ENCODE results near the gene TRANK1. TPM values are rescaled to one million over a fixed set of nuclear protein-coding genes. Genes with fewer than 3 reads are reported as not detected.
"Not testable (repeated sequence)": the region's sequence is repeated elsewhere in the genome, so short reads cannot be mapped to it uniquely, and the experiment has no call there.

The TRANK1 gene
- total and polyA plus RNA-seq, 2 experiments from 2014 or later = 1.8 to 6.7 TPM

DNA sequence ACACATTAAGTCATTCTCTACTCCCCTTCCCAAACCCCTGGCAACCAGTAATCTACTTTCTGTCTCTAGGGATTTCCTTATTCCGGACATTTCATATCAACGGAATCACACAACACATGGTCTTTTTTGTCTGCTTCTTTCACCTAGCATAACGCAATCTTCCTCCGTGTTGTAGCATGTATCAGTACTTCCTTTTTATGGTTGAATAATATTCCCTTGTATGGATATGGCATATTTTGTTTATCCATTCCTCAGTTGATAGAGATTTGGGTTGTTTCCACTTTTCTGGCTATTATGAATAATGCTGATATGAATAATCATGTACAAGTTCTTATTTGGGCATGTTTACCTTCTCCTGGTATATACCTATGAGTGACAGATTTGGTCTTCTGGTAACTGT, 63.1 kb downstream of the TRANK1 start:
- no peaks in the 10 kb centered on the region for H3K9me2 ChIP-seq (ENCODE audit: insufficient read depth)
- no peaks in the 10 kb centered on the region for H3K36me3 ChIP-seq (ENCODE audit: insufficient read depth)
- H3K4me2 ChIP-seq = no peak overlapping the region
- H3K27me3 Mint-ChIP-seq (ENCODE audit: insufficient read depth, low read depth, poor library complexity) = peaks cover 3% of the 10 kb centered on the region
- H3K79me2 ChIP-seq (replicated peaks; ENCODE audit: insufficient read depth) = no peaks in the 10 kb centered on the region
- no peak overlapping the region for H3K4me3 ChIP-seq
- H3K36me3 Mint-ChIP-seq (ENCODE audit: low read depth) = no peaks in the 10 kb centered on the region
- no peak overlapping the region for H2AFZ ChIP-seq
- H3K4me3 Mint-ChIP-seq = no peak overlapping the region
- H3K27ac Mint-ChIP-seq = no peak overlapping the region
- no peaks in the 10 kb centered on the region for H3K27me3 ChIP-seq (ENCODE audit: insufficient read depth)
- H3K9me3 Mint-ChIP-seq = no peaks in the 10 kb centered on the region; the same call in 2 of the 3 replicates
- no peaks in the 10 kb centered on the region for H4K20me1 ChIP-seq (replicated peaks; ENCODE audit: insufficient read depth)
- TF ChIP-seq ZNF114 (CRISPR knock-in tag; IDR thresholded peaks at IDR 0.05) (no peak), EZH2 (IDR thresholded peaks at IDR 0.05; ENCODE audit: low read depth, unreplicated experiment) (no peak), POLR2AphosphoS5 (IDR thresholded peaks at IDR 0.05; ENCODE audit: low read depth) (no peak), EZH2phosphoT487 (IDR thresholded peaks at IDR 0.05; ENCODE audit: unreplicated experiment) (no peak), STAT1 (IDR thresholded peaks at IDR 0.05; ENCODE audit: unreplicated experiment) (no peak), ZNF462 (CRISPR knock-in tag; IDR thresholded peaks at IDR 0.05) (no peak), REST (IDR thresholded peaks at IDR 0.05; ENCODE audit: unreplicated experiment) (no peak)
- TF ChIP-seq, protein P1, sequence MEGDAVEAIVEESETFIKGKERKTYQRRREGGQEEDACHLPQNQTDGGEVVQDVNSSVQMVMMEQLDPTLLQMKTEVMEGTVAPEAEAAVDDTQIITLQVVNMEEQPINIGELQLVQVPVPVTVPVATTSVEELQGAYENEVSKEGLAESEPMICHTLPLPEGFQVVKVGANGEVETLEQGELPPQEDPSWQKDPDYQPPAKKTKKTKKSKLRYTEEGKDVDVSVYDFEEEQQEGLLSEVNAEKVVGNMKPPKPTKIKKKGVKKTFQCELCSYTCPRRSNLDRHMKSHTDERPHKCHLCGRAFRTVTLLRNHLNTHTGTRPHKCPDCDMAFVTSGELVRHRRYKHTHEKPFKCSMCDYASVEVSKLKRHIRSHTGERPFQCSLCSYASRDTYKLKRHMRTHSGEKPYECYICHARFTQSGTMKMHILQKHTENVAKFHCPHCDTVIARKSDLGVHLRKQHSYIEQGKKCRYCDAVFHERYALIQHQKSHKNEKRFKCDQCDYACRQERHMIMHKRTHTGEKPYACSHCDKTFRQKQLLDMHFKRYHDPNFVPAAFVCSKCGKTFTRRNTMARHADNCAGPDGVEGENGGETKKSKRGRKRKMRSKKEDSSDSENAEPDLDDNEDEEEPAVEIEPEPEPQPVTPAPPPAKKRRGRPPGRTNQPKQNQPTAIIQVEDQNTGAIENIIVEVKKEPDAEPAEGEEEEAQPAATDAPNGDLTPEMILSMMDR (conservative IDR thresholded peaks at IDR 0.05; ENCODE audit: low read depth in 2 of 2) = no peak
- TF ChIP-seq, protein P2, sequence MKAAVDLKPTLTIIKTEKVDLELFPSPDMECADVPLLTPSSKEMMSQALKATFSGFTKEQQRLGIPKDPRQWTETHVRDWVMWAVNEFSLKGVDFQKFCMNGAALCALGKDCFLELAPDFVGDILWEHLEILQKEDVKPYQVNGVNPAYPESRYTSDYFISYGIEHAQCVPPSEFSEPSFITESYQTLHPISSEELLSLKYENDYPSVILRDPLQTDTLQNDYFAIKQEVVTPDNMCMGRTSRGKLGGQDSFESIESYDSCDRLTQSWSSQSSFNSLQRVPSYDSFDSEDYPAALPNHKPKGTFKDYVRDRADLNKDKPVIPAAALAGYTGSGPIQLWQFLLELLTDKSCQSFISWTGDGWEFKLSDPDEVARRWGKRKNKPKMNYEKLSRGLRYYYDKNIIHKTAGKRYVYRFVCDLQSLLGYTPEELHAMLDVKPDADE (IDR thresholded peaks at IDR 0.05) = no peak
- no peaks in the 10 kb centered on the region for H3K4me1 ChIP-seq (ENCODE audit: insufficient read depth)
- H3K27ac ChIP-seq (ENCODE audit: low read depth) = no peak overlapping the region
- DNase-seq (ENCODE audit: low spot score) (no peak), ATAC-seq (no peak)
- peaks cover 3% of the 10 kb centered on the region; the same call in 1 of the 2 replicates for H3F3A ChIP-seq (replicated peaks; ENCODE audit: low read depth)
- no peaks in the 10 kb centered on the region for H3K4me1 Mint-ChIP-seq

DNA sequence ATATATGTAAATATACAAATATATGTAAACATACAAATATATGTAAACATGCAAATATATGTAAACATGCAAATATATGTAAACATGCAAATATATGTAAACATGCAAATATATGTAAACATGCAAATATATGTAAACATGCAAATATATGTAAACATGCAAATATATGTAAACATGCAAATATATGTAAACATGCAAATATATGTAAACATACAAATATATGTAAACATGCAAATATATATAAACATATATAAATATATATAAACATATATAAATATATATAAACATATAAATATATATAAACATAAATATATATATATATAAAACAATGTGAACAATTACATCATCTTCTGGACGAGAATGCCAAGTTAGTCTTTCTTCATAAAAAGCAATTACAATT, 65.0 kb downstream of the TRANK1 start:
- DNase-seq (ENCODE audit: low spot score); H3K9me2 ChIP-seq (ENCODE audit: insufficient read depth); H3K79me2 ChIP-seq (replicated peaks; ENCODE audit: insufficient read depth); ATAC-seq; H3K4me2 ChIP-seq; H4K20me1 ChIP-seq (replicated peaks; ENCODE audit: insufficient read depth); H3F3A ChIP-seq (replicated peaks; ENCODE audit: low read depth); H2AFZ ChIP-seq; H3K4me3 ChIP-seq; H3K27me3 Mint-ChIP-seq (ENCODE audit: insufficient read depth, low read depth, poor library complexity); H3K4me1 ChIP-seq (ENCODE audit: insufficient read depth); H3K9me3 Mint-ChIP-seq; H3K4me1 Mint-ChIP-seq; H3K27me3 ChIP-seq (ENCODE audit: insufficient read depth); H3K4me3 Mint-ChIP-seq; H3K27ac Mint-ChIP-seq; H3K36me3 ChIP-seq (ENCODE audit: insufficient read depth); H3K27ac ChIP-seq (ENCODE audit: low read depth); H3K36me3 Mint-ChIP-seq (ENCODE audit: low read depth): not testable (repeated sequence)
